ENCODE results near the gene HK2.
"Not testable (repeated sequence)": the region's sequence is repeated elsewhere in the genome, so short reads cannot be mapped to it uniquely, and the experiment has no call there.

The HK2 gene

GRCh38 chr2:74906395-74906794, 72.5 kb downstream of the HK2 start:
- no peak for DNase-seq

DNA sequence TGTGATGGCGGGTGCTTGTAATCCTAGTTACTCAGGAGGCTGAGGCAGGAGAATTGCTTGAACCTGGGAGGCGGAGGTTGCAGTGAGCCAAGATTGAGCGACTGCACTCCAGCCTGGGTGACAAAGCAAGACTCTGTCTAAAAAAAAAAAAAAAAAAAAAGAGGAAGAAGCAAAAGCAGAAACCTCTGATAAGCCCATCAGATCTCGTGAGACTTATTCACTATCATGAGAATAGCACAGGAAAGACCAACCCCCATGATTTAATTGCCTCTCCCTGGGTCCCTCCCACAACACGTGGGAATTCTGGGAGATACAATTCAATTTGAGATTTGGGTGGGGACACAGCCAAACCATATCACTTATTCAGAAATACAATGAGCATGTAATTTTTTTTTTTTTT, 73.6 kb downstream of the HK2 start:
- DNase-seq, result not testable (repeated sequence)

- no peak for DNase-seq
Observed at GRCh38 chr2:74908748-74909444, 75.0 kb downstream of the HK2 start.

GRCh38 chr2:74910245-74910644, 76.3 kb downstream of the HK2 start:
- DNase-seq, result no peak

GRCh38 chr2:74911061-74911460, 77.1 kb downstream of the HK2 start:
- DNase-seq, result no peak

- no peak for DNase-seq
Observed at GRCh38 chr2:74915743-74916142, 81.8 kb downstream of the HK2 start.

GRCh38 chr2:74916394-74916793, 82.5 kb downstream of the HK2 start:
- no peak for DNase-seq

DNA sequence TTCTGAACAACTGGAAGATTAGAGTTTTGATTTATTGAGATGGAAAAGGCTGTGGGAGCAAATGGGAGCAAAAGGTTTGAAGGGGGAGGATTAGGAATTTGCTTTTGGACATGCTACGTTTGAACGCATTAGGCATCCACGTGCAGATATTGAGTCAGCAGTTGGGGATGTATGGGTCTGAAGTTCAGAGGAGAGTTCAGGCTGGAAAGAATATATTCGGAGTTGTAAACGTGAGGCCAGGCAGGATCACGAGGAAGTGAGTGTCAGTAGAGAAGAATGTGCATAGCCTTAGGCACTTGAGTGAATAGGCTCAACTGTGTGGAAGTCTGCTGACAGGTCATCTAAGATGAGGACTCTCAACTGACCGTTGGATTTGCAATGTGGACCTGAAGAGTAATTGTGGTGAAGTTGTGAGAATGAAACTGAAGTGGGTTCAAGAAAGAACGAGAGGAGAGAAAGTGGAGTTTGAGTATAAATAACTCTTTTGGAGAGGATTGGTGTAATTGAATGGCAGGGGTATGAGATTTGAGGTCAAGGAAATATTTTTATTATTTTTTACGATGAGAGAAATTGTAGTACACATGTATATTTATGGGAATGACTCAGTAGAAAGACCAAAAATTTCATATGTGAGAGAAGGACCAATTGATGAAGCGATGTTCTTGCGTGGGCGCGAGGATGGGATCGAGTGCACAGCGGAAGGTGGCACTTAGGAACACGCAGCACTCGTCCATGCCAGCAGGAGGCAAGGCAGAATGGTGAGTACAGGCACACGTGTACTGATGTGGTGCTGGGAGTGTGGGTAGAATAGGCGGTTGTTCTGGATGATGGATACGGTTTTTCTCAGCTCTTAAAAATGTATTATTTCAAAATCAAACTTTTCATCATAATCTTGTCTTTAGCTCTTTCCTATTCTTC, 84.0 kb downstream of the HK2 start:
- no peak for DNase-seq

DNA sequence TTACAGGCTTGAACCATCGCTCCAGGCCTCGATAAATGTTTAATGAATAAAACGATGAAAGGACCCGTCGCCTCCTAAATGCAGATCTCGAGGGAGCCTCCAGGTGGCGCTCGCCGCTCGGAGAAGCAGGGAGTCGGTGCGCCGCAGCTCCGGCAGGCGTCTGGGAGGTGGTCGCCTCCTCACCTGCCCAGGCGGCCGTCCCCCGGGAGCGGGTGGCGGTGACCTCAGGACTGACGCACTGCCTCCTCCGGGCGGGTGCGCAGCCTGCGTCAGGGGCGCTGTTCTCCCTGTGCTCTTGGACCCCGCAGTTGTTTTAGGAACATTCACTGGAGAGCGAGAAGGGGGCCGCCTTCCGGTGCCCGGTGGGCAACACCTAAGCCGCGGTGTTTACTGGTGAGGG, 85.9 kb downstream of the HK2 start:
- peak; percentile 40 to 65 (median 46) for DNase-seq

GRCh38 chr2:74921236-74921736, 87.4 kb downstream of the HK2 start:
- DNase-seq, result no peak

- no peak for DNase-seq
Observed at GRCh38 chr2:74922592-74923227, 88.8 kb downstream of the HK2 start.

DNA sequence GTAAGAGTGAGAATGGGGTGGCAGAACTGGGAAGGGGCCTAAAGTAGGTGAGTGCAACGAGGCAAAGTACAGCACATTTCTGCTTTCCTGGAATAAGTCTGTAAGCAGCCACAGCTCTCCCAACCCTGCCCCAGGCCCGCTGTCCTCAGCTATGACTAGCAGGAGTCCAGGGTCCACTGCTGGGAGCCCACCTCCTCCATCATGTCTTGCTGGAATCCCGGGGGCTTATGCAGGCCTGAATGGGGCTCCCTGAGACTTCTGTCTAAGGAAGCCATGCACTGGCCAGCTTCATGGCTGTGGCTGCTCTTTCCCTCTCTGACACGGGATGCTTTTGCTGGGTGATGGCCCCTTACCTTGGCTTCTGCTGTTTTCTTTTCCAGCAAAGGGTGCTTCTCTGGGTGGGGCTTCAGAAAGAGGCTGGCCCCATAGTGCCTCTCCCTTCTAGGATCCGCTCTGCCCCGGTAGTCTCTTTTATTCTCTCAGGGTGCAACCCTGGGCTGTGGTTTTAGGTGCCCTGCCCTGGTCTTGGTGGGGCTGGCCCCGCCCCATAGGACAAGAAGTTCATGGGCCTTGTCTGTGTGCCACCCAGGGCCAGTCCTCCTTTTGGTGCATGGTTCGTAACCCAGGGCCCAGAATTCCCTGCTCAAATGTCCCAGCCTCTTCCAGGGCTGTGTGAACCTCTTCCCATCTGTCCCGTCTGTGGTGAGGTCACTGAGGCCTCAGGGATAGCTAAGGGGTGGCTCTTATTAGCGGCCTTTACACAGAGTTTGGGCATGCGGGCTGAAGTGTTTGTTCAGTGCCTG, 90.7 kb downstream of the HK2 start:
- no peak for DNase-seq

DNA sequence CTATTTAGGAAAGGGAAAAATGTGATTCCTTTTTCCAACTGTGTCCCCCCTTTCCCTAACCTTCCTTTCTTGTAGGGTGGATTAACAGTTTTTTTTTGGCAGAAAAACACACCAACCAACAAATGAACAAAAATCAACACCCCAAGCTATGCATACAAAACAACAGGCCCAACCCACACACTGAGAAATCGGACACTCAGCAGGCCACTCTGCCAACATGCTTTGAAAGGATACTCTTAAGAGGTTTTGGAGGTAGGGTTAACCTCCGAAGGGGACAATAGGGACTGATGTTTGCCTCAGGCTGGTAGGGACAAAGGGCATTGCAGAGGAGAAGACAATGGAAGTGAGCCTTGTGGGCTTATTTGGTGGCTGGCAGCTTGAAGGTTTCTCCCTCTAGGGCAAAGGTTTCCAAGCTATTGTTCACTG, 91.4 kb downstream of the HK2 start:
- DNase-seq, result no peak

DNA sequence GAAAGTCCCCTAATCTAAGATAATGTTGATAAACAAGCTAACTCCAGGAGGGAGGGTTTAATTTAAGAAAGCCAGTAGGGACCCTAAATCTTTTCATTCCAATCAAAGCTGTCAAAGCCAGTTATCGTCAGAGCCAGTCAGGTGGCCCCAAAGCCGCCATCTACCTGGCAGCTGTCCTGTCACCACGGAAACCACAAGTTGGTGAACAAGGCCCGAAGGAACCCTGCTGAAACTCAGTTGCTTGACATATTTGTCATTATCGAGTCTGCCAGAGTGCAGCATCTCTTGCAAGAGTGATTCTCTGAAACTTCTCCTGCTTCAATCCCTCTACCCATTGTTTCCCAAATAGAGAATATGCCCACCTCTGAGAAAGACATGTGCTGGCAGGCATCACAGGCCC, 93.7 kb downstream of the HK2 start:
- no peak for DNase-seq

GRCh38 chr2:74930811-74931486, 97.0 kb downstream of the HK2 start:
- no peak for DNase-seq

DNA sequence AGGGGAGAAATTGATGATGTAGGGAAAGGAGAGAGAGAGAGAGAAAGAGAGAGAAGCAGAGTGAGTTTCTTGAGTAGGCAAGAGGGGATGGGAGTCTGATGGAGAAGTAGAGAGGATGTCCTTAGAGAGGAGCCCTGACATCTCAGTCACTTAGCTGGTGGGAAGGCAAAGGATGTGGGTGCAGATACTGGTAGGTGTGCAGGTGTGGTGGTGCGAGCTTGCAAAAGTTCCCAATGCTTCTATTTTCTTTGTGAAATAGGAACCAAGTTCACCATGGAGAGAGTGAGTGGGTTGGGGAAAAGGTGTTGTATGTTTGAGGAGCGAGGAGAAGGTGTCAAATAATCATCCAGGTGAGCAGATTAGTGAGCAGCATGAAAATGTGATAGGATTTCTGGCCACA, 98.0 kb downstream of the HK2 start:
- no peak for DNase-seq

- DNase-seq, result no peak
Observed at GRCh38 chr2:74935975-74936391, 102.1 kb downstream of the HK2 start.

DNA sequence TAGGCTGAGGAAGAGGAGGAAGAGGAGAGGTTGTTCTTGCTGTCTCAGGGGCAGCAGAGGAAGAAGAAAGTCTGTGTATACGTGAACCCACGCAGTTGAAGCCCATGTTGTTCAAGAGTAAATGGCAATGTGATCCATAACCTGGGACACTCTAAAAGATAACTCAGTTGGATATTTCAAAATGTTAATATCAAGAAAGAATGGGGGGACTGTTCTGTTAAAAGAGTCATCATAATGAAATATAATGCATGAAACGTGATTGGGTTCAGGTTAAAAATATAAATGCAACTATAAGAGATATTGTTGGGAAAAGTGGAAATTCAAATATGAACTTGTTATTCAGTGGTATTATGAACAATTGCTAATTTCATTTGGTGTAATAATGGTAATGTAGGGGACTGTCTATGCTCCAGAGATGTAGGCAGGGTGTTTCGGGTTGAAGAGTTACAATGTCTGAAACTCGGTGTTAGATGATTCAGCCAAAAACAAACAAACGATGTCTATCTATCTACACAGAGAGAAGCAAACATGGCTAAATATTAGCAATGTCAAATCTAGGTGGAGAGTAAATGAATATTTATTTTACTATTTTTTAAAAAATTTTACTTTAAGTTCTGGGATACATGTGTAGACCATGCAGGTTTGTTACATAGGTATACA, 103.4 kb downstream of the HK2 start:
- DNase-seq, result no peak

GRCh38 chr2:74938264-74938663, 104.3 kb downstream of the HK2 start:
- DNase-seq, result no peak

- DNase-seq, result no peak
Observed at GRCh38 chr2:74939919-74940812, 106.2 kb downstream of the HK2 start.
